ENCODE results near the gene SORBS1.

Gene SORBS1

DNA sequence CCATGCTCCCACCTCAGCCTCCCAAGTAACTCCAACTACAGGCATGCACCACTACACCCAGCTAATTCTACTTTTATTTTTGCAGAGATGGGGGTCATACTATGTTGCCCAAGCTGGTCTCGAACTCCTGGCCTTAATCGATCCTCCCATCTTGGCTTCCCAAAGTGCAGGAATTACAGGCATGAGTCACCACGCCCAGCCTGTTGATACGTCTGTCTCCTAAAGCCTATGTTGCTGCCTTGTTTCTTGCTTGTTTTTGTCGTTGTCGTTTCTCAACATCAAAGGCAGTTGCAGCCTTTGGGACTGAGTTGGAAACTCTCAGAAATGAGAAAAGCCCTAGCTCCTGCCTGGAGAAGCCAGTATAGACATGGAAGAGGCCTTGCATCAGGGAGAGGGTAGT, 49.9 kb downstream of the SORBS1 start:
- no peak for DNase-seq

GRCh38 chr10:95509251-95509650, 51.9 kb downstream of the SORBS1 start:
- DNase-seq, result no peak

DNA sequence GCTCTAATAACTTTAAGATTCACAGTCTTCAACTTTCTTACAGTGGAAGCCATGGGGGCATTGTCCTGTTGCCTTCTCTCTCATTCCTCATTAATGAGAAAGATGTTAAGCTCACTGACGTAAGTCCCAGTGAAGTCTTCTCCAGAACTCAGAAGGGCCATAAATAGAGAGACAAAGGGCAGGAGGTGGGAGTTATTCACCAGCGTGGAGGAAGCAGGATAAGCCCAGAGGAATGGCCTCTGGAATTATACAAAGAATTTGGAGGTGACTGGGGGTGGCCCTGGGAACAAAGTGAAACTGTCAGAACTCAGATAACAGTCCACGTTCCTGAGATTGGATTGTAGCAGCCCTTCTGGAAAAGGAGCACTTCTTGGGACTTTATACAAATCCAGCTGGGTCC, 52.4 kb downstream of the SORBS1 start:
- DNase-seq, result no peak

DNA sequence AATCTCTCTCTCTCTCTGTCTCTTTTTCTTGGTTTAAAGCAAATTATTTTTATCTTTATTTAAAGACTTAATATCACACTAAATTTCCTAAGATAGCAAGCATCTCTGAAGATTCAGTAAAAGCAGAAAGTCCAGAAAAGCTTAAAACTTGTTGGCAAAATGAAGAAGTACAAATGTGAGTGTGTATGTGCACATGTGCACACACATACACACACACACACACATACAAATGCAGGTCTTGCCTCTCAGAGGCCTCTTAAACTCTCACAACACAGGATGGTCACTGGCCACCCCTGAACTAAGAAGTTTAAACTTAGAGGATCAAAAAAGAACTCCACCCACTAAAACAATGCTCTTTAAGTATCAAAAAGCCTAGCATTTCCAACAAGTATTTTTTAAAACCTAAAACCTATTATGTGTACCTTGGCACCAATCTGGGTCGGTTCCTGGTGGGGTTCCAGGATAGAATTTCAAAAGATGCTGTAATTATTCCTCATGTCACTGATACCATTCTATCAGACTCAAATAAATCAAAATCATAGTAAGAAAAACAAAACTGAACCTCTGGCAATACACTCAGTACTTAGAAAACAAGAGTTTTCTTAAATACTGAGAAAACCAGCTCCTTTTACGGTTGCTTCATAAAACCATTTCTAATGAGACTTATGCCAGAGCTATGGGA, 55.0 kb downstream of the SORBS1 start:
- no peak for DNase-seq

DNA sequence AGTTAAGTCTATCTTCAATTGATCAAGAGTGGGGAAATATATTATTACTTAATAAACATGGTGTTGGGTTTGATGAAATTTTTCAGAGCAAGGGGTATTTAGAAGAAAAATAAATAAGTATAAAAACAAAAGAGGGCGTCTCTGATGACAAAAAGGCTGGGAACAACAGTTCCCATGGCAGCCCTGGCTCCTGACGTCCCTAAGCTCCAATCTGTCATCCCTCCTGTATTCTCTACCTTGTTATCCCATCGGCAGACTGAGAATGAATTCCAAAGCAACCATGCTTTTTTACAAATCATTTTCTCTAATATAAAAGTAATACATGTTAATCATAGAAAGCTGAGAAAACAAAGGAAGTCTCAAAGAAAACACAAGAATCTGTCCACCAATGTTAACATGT, 55.5 kb downstream of the SORBS1 start:
- no peak for DNase-seq

- DNase-seq, result no peak
Measured at GRCh38 chr10:95505084-95505610, 56.0 kb downstream of the SORBS1 start.

- no peak for DNase-seq
Measured at GRCh38 chr10:95504246-95504691, 56.9 kb downstream of the SORBS1 start.

- DNase-seq, result no peak
Measured at GRCh38 chr10:95503526-95503925, 57.6 kb downstream of the SORBS1 start.

DNA sequence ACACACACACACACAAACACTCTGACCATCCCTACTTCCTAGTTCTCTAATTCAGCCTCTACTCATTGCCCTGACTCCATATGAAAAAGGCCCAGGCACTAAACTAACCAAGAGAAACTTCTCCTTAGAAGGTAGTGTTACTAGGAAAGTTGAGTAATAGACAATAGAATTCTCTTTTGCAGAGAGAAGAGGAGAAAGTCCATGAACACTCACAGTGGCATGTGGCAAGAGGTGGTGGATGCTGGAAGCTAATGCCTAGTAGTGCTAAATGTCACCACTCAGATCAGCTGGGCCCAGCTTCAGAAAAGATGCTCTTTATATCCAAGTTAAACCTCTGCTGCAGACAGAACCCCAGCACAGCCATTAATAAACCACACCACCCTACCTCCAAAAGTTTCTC, 58.2 kb downstream of the SORBS1 start:
- DNase-seq, result no peak

DNA sequence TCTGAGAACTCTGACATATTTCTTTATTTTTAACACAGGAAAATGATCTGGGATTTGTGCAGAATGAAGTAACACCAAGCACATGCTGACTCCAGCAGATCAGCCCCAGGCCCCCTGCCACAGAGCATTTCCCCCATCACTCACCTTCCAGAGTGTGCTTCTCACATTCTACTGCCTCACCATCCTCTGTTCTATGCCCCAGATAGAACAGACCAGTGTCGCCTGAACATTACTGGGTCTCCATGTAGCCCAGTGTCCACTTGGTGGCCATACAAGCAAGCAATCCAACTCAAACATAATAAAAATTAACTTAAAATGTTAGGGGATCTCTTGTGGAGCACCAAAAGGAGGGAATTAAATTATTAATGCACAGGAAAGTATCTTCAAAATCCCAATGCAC, 58.8 kb downstream of the SORBS1 start:
- no peak for DNase-seq

DNA sequence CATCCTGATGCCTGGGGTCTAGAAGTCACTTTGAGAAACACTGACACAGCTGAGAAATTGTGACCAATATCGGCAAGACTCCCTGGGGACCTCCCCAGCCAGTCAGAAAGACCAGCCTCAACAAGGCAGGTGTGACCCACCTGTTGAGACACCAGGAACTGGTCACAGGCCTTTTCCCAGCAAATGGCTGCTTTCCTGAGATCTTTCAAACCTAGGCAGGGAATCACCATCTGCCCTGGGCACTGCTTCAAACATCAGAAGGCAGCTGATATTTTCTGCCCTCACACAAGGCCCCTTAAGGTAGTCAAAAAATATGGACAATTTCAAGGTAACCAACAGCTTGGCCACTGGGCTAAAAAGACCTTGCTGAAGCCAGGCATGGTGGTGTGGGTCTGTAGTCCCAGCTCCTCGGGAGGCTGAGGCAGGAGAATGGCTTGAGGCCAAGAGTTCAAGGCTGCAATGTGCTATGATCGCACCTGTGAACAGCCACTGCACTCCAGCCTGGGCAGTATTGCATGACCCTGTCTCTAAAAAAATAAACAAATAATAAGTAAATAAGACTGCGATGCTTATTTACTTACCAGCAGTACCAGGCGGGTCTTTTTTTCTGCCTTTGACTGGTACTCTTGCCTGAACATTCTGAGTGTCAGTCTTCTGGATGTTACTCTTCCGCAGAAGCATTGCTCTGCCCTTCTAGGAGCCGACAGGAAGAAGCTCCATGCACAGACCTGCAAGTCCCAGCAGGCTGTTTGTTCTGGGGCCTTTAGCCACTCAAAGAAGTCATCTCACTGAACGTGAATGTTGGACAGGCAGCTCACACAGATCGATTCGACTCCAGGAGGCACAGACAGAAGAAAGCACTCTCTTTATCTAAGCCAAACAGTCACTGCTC, 59.7 kb downstream of the SORBS1 start:
- DNase-seq, result no peak

DNA sequence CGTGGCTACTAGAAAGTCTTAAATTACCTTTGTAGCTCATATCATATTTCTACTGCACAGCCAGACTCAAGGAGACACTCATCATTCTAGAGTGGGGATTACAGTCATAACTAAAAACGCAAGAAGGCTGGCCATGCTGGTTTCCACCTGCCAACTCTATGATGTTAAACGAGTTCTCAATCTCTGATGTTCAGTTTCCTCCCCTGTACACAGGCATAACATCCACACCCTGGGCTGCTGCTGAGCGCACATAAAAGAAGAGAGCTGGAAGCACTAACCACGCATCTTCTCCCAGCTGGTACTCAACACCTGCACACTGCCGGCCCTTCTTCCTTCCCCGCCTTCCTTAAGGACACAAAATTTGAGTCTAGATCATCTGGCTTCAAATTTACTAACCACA, 60.5 kb downstream of the SORBS1 start:
- no peak for DNase-seq

- DNase-seq, result no peak
Measured at GRCh38 chr10:95500097-95500496, 61.1 kb downstream of the SORBS1 start.

GRCh38 chr10:95499482-95499989, 61.6 kb downstream of the SORBS1 start:
- no peak for DNase-seq

DNA sequence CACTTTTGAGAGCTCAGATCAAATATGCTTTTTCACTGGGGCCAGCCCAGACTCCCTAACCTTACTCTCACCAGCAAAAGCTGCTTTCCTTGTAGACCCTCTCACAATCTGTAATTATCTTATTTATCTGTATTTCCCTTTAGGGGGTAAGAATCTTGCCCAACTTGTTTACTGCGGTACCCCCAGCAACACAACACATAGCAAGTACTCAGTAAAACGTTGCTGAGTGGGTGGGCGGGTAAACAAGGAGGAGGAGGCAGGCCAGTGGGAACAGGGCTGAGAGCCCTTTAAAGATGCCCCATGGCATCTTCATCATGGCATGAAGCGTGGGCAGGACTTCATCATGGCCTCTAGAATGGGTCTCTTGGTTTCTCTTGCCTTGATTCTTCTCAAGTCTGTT, 64.2 kb downstream of the SORBS1 start:
- DNase-seq, result no peak

DNA sequence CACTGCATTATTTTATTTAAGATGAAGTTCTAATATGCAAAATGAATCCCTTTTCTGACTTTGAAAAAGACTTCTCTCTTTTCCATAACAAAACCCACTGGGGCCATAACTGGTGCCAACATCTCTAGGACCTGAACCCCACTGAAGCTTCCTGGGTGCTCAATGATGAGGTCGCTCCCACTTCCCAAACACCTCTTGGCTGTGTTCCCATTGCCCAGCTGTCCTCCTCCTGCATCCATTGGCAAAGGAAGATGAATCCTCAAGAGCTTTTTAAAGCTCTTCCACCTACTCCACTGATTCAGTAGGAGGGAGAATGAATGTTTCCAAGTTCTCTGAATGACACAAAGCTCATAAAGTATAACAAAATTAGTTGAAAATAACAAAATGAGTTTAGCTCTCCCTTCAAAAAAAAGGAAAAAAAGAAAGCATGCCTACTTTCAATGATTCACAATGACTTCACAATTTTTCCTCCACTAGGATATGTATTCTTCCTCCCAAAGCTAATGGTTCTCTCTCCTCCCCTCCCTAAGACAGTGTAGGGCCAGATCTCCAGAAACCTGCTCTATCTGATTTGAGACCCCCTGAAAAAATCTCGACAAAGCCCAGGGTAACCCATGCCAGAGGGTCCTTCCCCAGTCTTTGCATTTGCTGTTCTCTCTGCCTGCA, 64.8 kb downstream of the SORBS1 start:
- DNase-seq, result no peak

DNA sequence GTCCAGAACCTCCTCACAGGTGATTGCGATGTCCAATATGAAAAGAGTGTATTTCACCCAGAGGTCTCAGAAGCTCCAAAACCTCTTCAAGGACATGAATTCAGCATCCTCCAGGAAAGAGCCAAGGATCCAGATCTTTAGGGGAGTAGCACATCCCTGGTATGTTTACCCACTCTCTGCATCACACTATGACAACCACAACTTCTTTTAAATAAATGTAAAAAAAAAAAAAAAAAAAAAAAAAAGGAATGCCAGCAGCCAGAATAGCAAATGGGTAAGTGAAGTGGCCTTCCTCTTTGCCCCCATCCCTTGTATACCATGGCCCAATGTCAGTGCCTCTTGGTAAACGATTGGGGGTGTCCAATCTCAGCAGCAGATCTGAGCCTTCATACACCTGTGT, 67.3 kb downstream of the SORBS1 start:
- no peak for DNase-seq

DNA sequence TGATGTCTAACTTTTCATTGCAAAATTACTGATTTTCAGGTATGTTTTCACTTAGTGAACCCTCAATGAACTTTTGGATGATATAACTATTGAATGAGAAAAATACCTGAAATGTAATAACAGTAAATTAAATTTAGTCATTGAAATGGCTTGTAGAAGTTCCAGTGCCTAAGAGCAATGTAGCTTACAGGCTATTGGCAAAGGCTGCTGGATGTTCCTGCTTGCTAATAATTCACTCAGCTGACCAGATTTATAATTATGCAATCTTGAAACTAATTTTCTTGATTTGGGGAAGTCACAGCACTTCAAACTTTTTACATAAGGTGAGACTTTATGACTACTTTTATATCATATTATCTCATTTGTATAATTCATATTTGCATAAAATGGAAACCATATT, 73.2 kb downstream of the SORBS1 start:
- no peak for DNase-seq

DNA sequence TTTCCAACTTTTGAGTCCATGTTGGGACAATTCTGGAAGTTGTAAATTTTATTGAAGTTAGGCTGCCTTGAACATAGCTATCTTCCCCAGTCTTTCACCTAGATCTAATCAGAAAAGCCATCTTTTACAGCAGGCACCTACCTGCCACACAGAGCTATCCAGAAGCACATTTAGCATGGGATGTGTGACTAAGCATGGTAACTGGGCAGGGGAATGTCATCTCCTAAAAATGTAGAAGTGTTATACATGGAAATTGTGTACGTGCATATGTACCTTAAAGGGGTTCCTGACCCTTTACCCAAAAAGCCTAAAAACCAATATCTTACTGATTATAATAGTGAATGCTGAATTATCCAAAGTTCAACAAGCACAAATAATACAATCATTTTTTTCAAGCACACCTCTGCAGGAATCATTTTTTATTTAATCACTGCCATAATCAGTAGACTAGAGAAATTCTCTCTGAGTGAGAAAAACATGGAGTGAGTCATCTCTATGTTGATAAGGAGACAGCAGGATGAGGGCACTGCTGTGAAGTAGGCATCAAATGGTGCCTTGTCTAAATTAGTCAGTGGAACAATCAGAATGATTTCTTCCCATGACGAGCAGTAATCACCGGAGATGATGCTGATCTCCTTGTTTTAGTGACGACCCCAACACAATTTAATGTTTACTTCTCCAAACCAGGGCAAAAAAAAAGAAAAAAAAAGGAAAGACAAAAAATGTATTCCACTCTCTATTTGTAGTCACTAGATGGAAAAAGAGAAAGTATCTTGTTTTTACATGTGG, 75.9 kb downstream of the SORBS1 start:
- no peak for DNase-seq

DNA sequence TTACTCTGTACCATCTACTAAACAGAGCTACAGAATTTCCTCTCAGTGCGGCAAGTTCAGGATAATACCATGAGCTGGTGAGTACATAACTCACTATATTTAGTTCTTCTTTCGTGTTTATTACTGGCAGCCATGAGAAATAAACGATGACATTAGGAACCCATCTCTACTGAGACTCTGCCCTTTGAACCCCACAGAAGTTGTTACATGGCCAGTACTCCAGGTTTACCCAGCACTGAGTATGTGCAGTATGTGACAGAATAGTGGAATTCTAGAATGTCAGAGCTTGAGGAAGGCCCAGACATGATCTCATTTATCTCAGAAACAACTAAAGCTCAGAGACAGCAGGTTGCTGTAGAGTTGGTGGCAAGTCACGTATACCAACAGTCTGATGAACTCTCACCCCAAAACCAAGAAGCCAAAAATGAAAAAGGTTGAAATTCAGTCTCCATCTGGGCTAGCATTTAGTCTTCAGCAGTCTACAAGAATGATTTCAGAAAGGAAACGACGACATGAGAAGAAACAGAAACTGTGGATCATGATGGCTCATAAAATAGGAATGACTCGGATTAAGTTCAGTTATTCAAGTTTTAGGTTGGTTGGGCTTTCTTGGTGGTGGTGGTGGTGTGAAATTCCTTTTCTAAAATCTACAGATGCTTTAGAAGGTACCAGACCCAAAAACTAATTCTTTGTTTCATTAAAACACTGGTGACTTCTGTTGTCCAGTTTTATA, 78.5 kb downstream of the SORBS1 start:
- no peak for DNase-seq

- DNase-seq, result no peak
Measured at GRCh38 chr10:95480901-95481491, 80.2 kb downstream of the SORBS1 start.
